ENCODE data around the gene FAM184B. TPM values are rescaled to one million over a fixed set of nuclear protein-coding genes. Genes with fewer than 3 reads are reported as not detected.
"Not testable (repeated sequence)": the region's sequence is repeated elsewhere in the genome, so short reads cannot be mapped to it uniquely, and the experiment has no call there.

FAM184B gene
- total and polyA plus RNA-seq, 2 experiments from 2014 or later, result 0.11 to 0.49 TPM

- TF ChIP-seq ZNF462 (CRISPR knock-in tag; IDR thresholded peaks at IDR 0.05), result no peak
- no peak for TF ChIP-seq CTCF (conservative IDR thresholded peaks at IDR 0.05; ENCODE audit: low read depth in 2 of 2)
Measured at GRCh38 chr4:17687237-17687857, 94.1 kb downstream of the FAM184B start (continued).

- H3K4me1 Mint-ChIP-seq; H3K9me3 Mint-ChIP-seq; H3K36me3 ChIP-seq (ENCODE audit: insufficient read depth); H3K27me3 Mint-ChIP-seq (ENCODE audit: insufficient read depth, low read depth, poor library complexity); H3K4me2 ChIP-seq; H3K27me3 ChIP-seq (ENCODE audit: insufficient read depth); H3K9me2 ChIP-seq (ENCODE audit: insufficient read depth); H3K36me3 Mint-ChIP-seq (ENCODE audit: low read depth); H3K4me3 Mint-ChIP-seq; H3K27ac Mint-ChIP-seq; H3K4me1 ChIP-seq (ENCODE audit: insufficient read depth); ATAC-seq; H3F3A ChIP-seq (replicated peaks; ENCODE audit: low read depth); DNase-seq (ENCODE audit: low spot score); H4K20me1 ChIP-seq (replicated peaks; ENCODE audit: insufficient read depth); H3K79me2 ChIP-seq (replicated peaks; ENCODE audit: insufficient read depth); H3K27ac ChIP-seq (ENCODE audit: low read depth); H2AFZ ChIP-seq; H3K4me3 ChIP-seq: not testable (repeated sequence)
Measured at GRCh38 chr4:17684648-17685047, 96.8 kb downstream of the FAM184B start.

Data from GM23338 (cell line).